ENCODE data around the gene NUCB2.

NUCB2 gene

GRCh38 chr11:17366495-17366894 lies 90.0 kb downstream of the NUCB2 start:
- no peaks in the 10 kb centered on the region for H3K4me1 Mint-ChIP-seq
- H3K27ac Mint-ChIP-seq, result no peak overlapping the region
- CTCF ChIA-PET, result interaction anchor here (0.8 to 1.5 kb wide), 3 partner anchors 17 to 162 kb away, joined by 3 to 8 read pairs (median 3); no protein-coding TSS in a partner anchor
- peaks cover 27% of the 10 kb centered on the region for H3K9me3 Mint-ChIP-seq
- DNase-seq, result no peak
- H3K27me3 Mint-ChIP-seq, result peaks cover 4% of the 10 kb centered on the region
- no peak overlapping the region for H3K4me3 Mint-ChIP-seq
- peaks cover 3% of the 10 kb centered on the region for H3K36me3 Mint-ChIP-seq

GRCh38 chr11:17368551-17368950 lies 92.0 kb downstream of the NUCB2 start:
- Mint-ChIP-seq H3K4me3 (no peak overlapping the region), H3K36me3 (peaks cover 3% of the 10 kb centered on the region), H3K9me3 (peaks cover 46% of the 10 kb centered on the region), H3K4me1 (no peaks in the 10 kb centered on the region), H3K27me3 (no peaks in the 10 kb centered on the region), H3K27ac (no peak overlapping the region)
- no peak for DNase-seq
- CTCF ChIA-PET, result no interaction called here

- peaks cover 3% of the 10 kb centered on the region for H3K36me3 Mint-ChIP-seq
Measured at GRCh38 chr11:17369094-17369493, 92.6 kb downstream of the NUCB2 start.

DNA sequence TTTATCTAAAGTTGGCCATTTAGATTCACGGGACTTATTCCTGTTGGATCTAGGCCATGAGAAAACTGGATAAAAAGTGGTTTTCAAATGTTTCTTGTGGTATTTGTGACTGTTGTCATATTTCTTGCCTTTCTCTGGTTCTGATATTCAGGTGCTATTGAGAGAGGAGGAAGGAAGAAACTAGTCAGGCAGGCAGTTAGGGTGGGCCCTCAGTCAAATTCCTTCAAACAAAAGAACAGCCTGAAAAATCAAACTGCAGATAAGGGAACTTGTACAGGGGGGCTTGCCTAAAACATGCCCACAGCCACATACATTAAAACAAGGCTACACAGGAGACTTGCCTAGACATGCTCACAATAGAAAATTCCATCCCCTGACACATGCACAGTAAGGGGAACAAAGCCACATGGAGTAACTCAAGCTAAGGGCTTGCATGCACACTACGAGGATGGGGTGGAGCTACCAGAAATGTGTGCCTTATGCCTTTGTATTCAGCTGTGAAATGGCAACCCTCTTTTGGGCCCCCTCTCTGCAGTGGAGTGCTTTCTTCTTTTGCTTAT lies 93.2 kb downstream of the NUCB2 start:
- no peak for DNase-seq
- H3K4me3 Mint-ChIP-seq, result no peak overlapping the region
- no peaks in the 10 kb centered on the region for H3K27me3 Mint-ChIP-seq
- CTCF ChIA-PET, result no interaction called here
- peaks cover 3% of the 10 kb centered on the region for H3K36me3 Mint-ChIP-seq
- peaks cover 46% of the 10 kb centered on the region for H3K9me3 Mint-ChIP-seq
- no peaks in the 10 kb centered on the region for H3K4me1 Mint-ChIP-seq
- no peak overlapping the region for H3K27ac Mint-ChIP-seq

More at GRCh38 chr11:17369094-17369493, 92.6 kb downstream of the NUCB2 start:
- Mint-ChIP-seq H3K27ac (no peak overlapping the region), H3K9me3 (peaks cover 46% of the 10 kb centered on the region), H3K4me3 (no peak overlapping the region), H3K27me3 (no peaks in the 10 kb centered on the region), H3K4me1 (no peaks in the 10 kb centered on the region)
- DNase-seq, result no peak
- CTCF ChIA-PET, result no interaction called here

DNA sequence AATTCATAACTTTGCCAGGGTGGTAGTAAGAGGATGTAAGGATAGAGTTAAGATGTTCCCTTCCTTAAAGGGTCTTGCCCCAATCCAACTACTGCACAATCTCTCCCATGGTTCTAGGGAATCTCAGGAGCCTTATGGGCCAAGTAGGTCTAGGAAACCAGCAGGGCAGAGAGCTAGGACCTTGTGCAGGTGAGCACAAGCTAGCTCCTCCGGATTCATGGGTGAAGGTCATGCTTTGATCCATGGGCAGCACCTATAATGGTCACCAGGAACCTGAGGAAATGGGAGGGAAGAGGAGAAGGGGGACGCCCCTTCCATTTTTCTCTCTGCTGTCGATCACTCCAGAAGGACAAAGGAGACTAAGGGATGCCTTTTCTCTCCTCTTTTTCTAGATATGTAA lies 95.1 kb downstream of the NUCB2 start:
- Mint-ChIP-seq H3K9me3 (peaks cover 46% of the 10 kb centered on the region), H3K36me3 (peaks cover 3% of the 10 kb centered on the region)
- no peak for DNase-seq

GRCh38 chr11:17375547-17375946 lies 99.0 kb downstream of the NUCB2 start:
- CTCF ChIA-PET, result interaction anchor here (2.2 kb wide), 1 partner anchor 8 kb away, joined by 11 read pairs; no protein-coding TSS in a partner anchor
- DNase-seq, result no peak
- no peaks in the 10 kb centered on the region for H3K4me1 Mint-ChIP-seq
- no peaks in the 10 kb centered on the region for H3K27me3 Mint-ChIP-seq
- no peak overlapping the region for H3K27ac Mint-ChIP-seq
- H3K9me3 Mint-ChIP-seq, result peaks cover 28% of the 10 kb centered on the region
- no peak overlapping the region for H3K4me3 Mint-ChIP-seq
- H3K36me3 Mint-ChIP-seq, result peaks cover 3% of the 10 kb centered on the region

More for the DNA sequence above, 95.1 kb downstream of the NUCB2 start:
- Mint-ChIP-seq H3K27me3 (no peaks in the 10 kb centered on the region), H3K27ac (no peak overlapping the region), H3K4me1 (no peaks in the 10 kb centered on the region), H3K4me3 (no peak overlapping the region)
- CTCF ChIA-PET, result no interaction called here

DNA sequence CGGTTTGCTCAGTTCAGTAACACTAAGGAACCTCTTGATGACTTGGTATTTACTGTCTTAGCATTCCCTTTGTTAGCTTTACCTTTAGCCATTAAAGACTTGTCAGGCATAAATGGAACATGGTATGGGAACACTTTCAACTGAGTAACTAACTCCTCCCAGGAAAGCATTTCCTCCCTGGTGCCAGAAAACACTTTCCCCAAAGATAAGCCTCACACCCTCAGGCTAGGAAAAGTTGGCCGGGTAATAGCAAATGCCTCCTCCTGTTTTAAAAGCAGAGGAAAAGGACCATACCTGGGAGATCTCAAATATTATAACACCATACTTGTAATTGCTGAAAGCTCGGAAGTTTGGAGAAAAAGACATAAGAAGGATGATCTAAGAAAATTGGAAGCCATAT lies 100.0 kb downstream of the NUCB2 start:
- DNase-seq, result no peak
- H3K4me3 Mint-ChIP-seq, result no peak overlapping the region
- H3K9me3 Mint-ChIP-seq, result peaks cover 19% of the 10 kb centered on the region
- no peak overlapping the region for H3K27ac Mint-ChIP-seq
- no peaks in the 10 kb centered on the region for H3K4me1 Mint-ChIP-seq
- H3K27me3 Mint-ChIP-seq, result no peaks in the 10 kb centered on the region
- no peaks in the 10 kb centered on the region for H3K36me3 Mint-ChIP-seq
- CTCF ChIA-PET, result no interaction called here

- H3K36me3 Mint-ChIP-seq, result no peaks in the 10 kb centered on the region
- CTCF ChIA-PET, result interaction anchor here (0.9 to 7.4 kb wide), 3 partner anchors 10 to 127 kb away, joined by 3 to 143 read pairs (median 7); partner anchors contain the start of gene KCNJ11
Measured at GRCh38 chr11:17378655-17379054, 102.1 kb downstream of the NUCB2 start.

DNA sequence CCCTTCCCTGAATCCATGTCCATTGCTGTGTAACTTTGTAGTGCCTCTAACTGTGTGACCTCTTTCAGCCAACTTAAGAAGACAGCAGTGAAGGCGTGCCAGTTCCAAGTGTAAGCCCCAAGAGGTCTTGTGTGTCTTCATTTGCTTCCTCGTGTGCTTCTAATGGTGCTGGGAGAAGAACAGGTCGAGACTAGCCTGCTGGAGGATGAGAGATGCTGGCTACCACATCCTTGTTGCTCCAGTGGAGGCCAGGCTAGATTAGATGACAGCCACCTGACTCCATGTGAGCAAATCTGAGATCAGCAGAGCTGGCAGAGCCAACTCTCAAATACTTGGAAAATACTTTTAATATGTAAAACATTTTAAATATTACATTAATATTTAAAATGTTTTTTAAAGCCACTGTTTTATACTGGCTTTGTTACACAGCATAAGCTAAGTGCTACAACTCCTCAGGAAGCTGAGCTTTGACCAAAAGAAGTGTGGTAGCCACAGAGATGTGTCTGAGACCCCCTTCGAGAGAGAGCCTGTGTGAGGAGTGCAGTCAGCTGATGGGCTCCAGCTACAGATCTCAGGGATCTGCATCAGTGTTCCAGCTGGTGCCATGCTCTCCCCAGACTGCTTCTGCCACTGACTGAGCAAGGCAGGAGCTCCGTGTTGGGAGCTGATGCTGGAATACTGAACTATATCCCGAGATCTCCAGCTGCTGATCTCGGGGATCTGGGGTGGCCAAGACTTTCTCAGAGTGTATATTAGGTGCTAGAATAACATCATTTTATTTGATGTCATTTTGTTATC lies 103.0 kb downstream of the NUCB2 start:
- Mint-ChIP-seq H3K4me3 (no peak overlapping the region), H3K27ac (no peak overlapping the region), H3K36me3 (no peaks in the 10 kb centered on the region), H3K27me3 (peaks cover 13% of the 10 kb centered on the region), H3K9me3 (no peaks in the 10 kb centered on the region), H3K4me1 (no peaks in the 10 kb centered on the region)
- CTCF ChIA-PET, result interaction anchor here (1.5 to 7.4 kb wide), 3 partner anchors 25 to 149 kb away, joined by 5 to 143 read pairs (median 7); no protein-coding TSS in a partner anchor
- DNase-seq, result no peak

More at GRCh38 chr11:17378655-17379054, 102.1 kb downstream of the NUCB2 start:
- no peak overlapping the region for H3K27ac Mint-ChIP-seq
- no peaks in the 10 kb centered on the region for H3K9me3 Mint-ChIP-seq
- no peaks in the 10 kb centered on the region for H3K4me1 Mint-ChIP-seq
- no peak overlapping the region for H3K4me3 Mint-ChIP-seq
- DNase-seq, result no peak
- peaks cover 8% of the 10 kb centered on the region for H3K27me3 Mint-ChIP-seq

DNA sequence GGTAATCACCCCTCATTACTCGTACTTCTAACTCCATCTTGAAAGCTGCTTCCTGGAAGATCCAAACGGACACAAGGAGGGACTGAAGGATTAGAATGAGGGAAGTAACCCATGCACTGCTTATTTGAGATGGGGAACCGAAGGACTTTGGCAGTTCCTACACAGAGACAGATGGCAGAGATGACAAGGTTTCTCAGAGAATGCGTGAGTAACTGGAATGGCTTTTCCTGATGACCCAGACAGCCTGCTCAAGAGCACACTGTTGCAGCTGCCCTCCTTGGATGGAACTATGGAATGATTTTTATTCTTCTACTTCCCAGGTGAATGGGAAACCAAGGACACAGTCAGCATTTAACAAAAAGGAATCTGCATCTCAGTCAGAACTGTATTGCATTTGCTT lies 104.6 kb downstream of the NUCB2 start:
- Mint-ChIP-seq H3K27ac (no peak overlapping the region), H3K4me1 (no peaks in the 10 kb centered on the region), H3K4me3 (no peak overlapping the region), H3K9me3 (no peaks in the 10 kb centered on the region), H3K27me3 (peaks cover 19% of the 10 kb centered on the region), H3K36me3 (no peaks in the 10 kb centered on the region)
- no peak for DNase-seq
- CTCF ChIA-PET, result interaction anchor here (0.6 to 7.4 kb wide), 3 partner anchors 54 to 147 kb away, joined by 3 to 143 read pairs (median 5); no protein-coding TSS in a partner anchor

All from activated naive CD4-positive, alpha-beta T cell treated with anti-CD3 and anti-CD28 coated beads, Interleukin-2, amount 10 ng/mL, durations not matched to agents 7 days and 5 days (primary cell).